Ammon's horn (tissue), 1 donor: ENCODE results near the gene ZNF227.
"Not testable (repeated sequence)": the region's sequence is repeated elsewhere in the genome, so short reads cannot be mapped to it uniquely, and the experiment has no call there.

ENCODE experiments used
- DNase-seq: peaks from one replicate; pipeline ENCODE4 v3.0.0-alpha.2; 2016; ENCODE audit warnings: low spot score

The ZNF227 gene

GRCh38 chr19:44212250-44212865, at the start of gene ZNF227:
TSS of gene ZNF227 (plus strand) at chr19:44212532. CDS start at chr19:44217793, 5,261 bp downstream.
- peak; percentile 94 for DNase-seq

- no peak for DNase-seq
These were observed 48.5 kb upstream of the ZNF227 start for GRCh38 chr19:44163789-44164188.

- DNase-seq: no peak
These were observed 48.0 kb upstream of the ZNF227 start for GRCh38 chr19:44164327-44164672.

- peak; percentile 100 for DNase-seq
These were observed 47.4 kb upstream of the ZNF227 start, which contains the start of gene ZNF226 for GRCh38 chr19:44164673-44165512. TSS of gene ZNF226 (plus strand) at chr19:44165100. CDS start at chr19:44170081, 4,981 bp downstream.

- DNase-seq: not testable (repeated sequence)
These were observed 41.7 kb upstream of the ZNF227 start for GRCh38 chr19:44170660-44171059.

- DNase-seq: no peak
These were observed 35.7 kb upstream of the ZNF227 start for GRCh38 chr19:44176590-44176989.

GRCh38 chr19:44180968-44181367, 31.4 kb upstream of the ZNF227 start:
- DNase-seq: no peak

- DNase-seq: no peak
These were observed 30.2 kb upstream of the ZNF227 start for GRCh38 chr19:44182145-44182544.

- DNase-seq: no peak
These were observed 22.3 kb upstream of the ZNF227 start for GRCh38 chr19:44190020-44190419.

- DNase-seq: no peak
These were observed 20.2 kb upstream of the ZNF227 start for GRCh38 chr19:44192127-44192526.

- no peak for DNase-seq
These were observed 15.6 kb upstream of the ZNF227 start for GRCh38 chr19:44196772-44197171.

- DNase-seq: no peak
These were observed 9.9 kb upstream of the ZNF227 start for GRCh38 chr19:44202470-44202869.

- DNase-seq: no peak
These were observed 9.4 kb upstream of the ZNF227 start for GRCh38 chr19:44202974-44203373.

GRCh38 chr19:44203877-44204276, 8.5 kb upstream of the ZNF227 start:
- not testable (repeated sequence) for DNase-seq

- no peak for DNase-seq
These were observed 7.6 kb upstream of the ZNF227 start for GRCh38 chr19:44204772-44205171.

GRCh38 chr19:44207126-44207803, 5.1 kb upstream of the ZNF227 start:
- DNase-seq: peak; percentile 91

GRCh38 chr19:44212866-44213346, 574 bp downstream of the ZNF227 start:
- peak; percentile 22 for DNase-seq

GRCh38 chr19:44219926-44220325, 7.6 kb downstream of the ZNF227 start:
- not testable (repeated sequence) for DNase-seq

GRCh38 chr19:44220761-44221160, 8.4 kb downstream of the ZNF227 start:
- not testable (repeated sequence) for DNase-seq

- DNase-seq: not testable (repeated sequence)
These were observed 9.0 kb downstream of the ZNF227 start for GRCh38 chr19:44221291-44221690.

GRCh38 chr19:44228318-44228717, 16.0 kb downstream of the ZNF227 start:
- DNase-seq: no peak

- DNase-seq: no peak
These were observed 20.5 kb downstream of the ZNF227 start for GRCh38 chr19:44232867-44233266.

GRCh38 chr19:44236384-44236783, 24.1 kb downstream of the ZNF227 start:
- no peak for DNase-seq
